ENCODE measurements around the gene P3H3.

P3H3 gene

GRCh38 chr12:6796576-6796975 is 31.6 kb upstream of the P3H3 start:
- TF ChIP-seq, protein P1, sequence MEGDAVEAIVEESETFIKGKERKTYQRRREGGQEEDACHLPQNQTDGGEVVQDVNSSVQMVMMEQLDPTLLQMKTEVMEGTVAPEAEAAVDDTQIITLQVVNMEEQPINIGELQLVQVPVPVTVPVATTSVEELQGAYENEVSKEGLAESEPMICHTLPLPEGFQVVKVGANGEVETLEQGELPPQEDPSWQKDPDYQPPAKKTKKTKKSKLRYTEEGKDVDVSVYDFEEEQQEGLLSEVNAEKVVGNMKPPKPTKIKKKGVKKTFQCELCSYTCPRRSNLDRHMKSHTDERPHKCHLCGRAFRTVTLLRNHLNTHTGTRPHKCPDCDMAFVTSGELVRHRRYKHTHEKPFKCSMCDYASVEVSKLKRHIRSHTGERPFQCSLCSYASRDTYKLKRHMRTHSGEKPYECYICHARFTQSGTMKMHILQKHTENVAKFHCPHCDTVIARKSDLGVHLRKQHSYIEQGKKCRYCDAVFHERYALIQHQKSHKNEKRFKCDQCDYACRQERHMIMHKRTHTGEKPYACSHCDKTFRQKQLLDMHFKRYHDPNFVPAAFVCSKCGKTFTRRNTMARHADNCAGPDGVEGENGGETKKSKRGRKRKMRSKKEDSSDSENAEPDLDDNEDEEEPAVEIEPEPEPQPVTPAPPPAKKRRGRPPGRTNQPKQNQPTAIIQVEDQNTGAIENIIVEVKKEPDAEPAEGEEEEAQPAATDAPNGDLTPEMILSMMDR (IDR thresholded peaks at IDR 0.05; ENCODE audit: low read depth, low read length): no peak
- no peak overlapping the region for H3K4me3 ChIP-seq (ENCODE audit: low read depth, low read length)
- H3K27me3 ChIP-seq: no peaks in the 10 kb centered on the region
- no peak for DNase-seq
- H3K36me3 ChIP-seq: no peaks in the 10 kb centered on the region
- no peaks in the 10 kb centered on the region for H3K4me1 ChIP-seq
- no peaks in the 10 kb centered on the region for H3K9me3 ChIP-seq

GRCh38 chr12:6799147-6799546 is 29.1 kb upstream of the P3H3 start:
- no peaks in the 10 kb centered on the region for H3K36me3 ChIP-seq
- TF ChIP-seq, protein P1 (IDR thresholded peaks at IDR 0.05; ENCODE audit: low read depth, low read length): no peak
- DNase-seq: no peak
- no peaks in the 10 kb centered on the region for H3K27me3 ChIP-seq
- H3K4me1 ChIP-seq: no peaks in the 10 kb centered on the region
- H3K4me3 ChIP-seq (ENCODE audit: low read depth, low read length): no peak overlapping the region
- H3K9me3 ChIP-seq: no peaks in the 10 kb centered on the region

DNA sequence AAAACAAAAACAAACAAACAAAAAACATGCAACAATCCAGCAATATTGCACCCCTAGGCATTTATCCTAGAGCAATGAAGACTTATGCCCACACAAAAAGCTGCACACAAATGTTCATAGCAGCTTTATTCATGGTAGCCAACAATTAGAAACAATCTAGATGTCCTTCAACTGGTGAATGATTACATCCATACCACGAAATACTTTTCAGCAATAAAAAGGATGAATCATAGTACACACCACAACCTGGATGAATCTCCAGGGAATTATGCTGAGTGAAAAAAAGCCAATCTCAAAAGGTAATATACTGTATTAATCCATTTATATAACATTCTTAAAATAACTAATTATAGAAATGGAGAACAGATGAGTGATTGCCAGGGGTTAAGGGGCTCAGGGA is 21.0 kb upstream of the P3H3 start:
- no peak for DNase-seq
- Histone ChIP-seq H3K27me3 (no peaks in the 10 kb centered on the region), H3K4me1 (no peaks in the 10 kb centered on the region), H3K9me3 (no peaks in the 10 kb centered on the region), H3K4me3 (ENCODE audit: low read depth, low read length) (no peak overlapping the region), H3K36me3 (no peaks in the 10 kb centered on the region)
- TF ChIP-seq, protein P1 (IDR thresholded peaks at IDR 0.05; ENCODE audit: low read depth, low read length): no peak

GRCh38 chr12:6809056-6809455 is 19.2 kb upstream of the P3H3 start:
- no peaks in the 10 kb centered on the region for H3K4me1 ChIP-seq
- no peaks in the 10 kb centered on the region for H3K9me3 ChIP-seq
- no peak for DNase-seq
- H3K4me3 ChIP-seq (ENCODE audit: low read depth, low read length): no peak overlapping the region
- TF ChIP-seq, protein P1 (IDR thresholded peaks at IDR 0.05; ENCODE audit: low read depth, low read length): no peak
- H3K36me3 ChIP-seq: no peaks in the 10 kb centered on the region
- H3K27me3 ChIP-seq: no peaks in the 10 kb centered on the region

- TF ChIP-seq, protein P1 (IDR thresholded peaks at IDR 0.05; ENCODE audit: low read depth, low read length): no peak
- H3K27me3 ChIP-seq: no peaks in the 10 kb centered on the region
- no peak for DNase-seq
- H3K36me3 ChIP-seq: no peaks in the 10 kb centered on the region
- no peaks in the 10 kb centered on the region for H3K4me1 ChIP-seq
- no peaks in the 10 kb centered on the region for H3K9me3 ChIP-seq
- no peak overlapping the region for H3K4me3 ChIP-seq (ENCODE audit: low read depth, low read length)
These were observed 17.4 kb upstream of the P3H3 start for GRCh38 chr12:6810758-6811157.

GRCh38 chr12:6813363-6813762 is 14.8 kb upstream of the P3H3 start:
- no peaks in the 10 kb centered on the region for H3K36me3 ChIP-seq
- DNase-seq: no peak
- H3K4me3 ChIP-seq (ENCODE audit: low read depth, low read length): no peak overlapping the region
- TF ChIP-seq, protein P1 (IDR thresholded peaks at IDR 0.05; ENCODE audit: low read depth, low read length): no peak
- no peaks in the 10 kb centered on the region for H3K9me3 ChIP-seq
- no peaks in the 10 kb centered on the region for H3K27me3 ChIP-seq
- H3K4me1 ChIP-seq: peaks cover 8% of the 10 kb centered on the region

Data from BE2C (cell line).